AG20443 (cell line): ENCODE data around the gene FAM241B.

Experiments used
- DNase-seq: peaks from one replicate; pipeline ENCODE4 v3.0.0; 2012; ENCODE audit warnings: low spot score, mixed read lengths

The FAM241B gene, protein sequence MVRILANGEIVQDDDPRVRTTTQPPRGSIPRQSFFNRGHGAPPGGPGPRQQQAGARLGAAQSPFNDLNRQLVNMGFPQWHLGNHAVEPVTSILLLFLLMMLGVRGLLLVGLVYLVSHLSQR

DNA sequence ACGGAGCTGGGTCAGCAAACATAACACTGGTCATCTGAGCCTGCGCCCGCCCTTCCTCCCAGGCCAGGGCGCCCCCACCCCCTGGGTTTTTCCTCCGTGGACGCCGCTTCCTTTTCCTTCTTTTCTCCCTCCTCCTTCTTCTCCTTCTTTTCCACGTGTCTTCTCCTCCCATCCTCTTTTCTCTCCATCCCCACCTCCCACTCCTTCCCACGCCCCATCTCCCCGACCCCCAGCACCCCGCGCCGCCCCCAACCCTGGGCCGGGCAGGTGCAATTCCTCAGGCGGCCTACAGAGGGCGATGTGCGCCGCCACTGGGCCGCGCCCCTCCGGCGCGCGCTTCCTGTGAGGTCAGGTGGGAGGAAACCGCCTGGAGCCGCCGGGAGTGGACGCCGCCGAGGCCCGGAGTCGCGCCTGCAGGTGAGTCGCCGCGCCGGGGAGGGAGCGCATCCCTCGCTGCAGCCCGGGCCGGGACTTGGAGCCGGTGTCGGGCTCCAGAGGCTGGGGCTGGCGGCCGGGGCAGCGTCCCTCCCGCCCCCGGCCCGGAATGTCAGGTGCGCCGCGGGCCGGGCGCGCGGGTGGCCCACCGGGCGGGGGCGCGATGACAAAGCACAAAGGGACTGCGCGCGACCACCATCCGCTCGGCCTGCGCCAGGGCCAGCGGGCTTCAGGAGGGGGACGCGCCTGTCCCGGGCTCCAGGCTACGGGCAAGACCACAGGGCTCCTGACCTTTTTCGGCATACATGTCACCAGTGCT is at the start of gene FAM241B:
FAM241B (plus strand) TSS at position 351 of the 754 bp plus-strand sequence. CDS start 1,497 bp downstream, outside the sequence.
- DNase-seq: peak; percentile 86

DNA sequence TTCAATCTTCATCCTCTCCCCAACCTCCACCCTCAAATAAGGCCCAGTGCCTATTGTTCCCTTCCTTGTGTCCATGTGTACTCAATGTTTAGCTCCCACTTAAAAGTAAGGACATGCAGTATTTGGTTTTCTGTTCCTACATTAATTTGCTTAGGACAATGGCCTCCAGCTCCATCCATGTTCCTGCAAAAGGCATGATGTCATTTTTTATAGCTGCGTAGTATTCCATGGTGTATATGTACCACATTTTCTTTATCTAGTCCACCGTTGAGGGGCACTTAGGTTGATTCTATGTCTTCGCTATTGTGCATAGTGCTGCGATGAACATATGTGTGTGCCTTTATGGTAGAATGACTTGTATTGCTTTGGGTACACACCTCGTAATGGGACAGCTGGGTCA is 49.6 kb upstream of the FAM241B start:
- DNase-seq: no peak

DNA sequence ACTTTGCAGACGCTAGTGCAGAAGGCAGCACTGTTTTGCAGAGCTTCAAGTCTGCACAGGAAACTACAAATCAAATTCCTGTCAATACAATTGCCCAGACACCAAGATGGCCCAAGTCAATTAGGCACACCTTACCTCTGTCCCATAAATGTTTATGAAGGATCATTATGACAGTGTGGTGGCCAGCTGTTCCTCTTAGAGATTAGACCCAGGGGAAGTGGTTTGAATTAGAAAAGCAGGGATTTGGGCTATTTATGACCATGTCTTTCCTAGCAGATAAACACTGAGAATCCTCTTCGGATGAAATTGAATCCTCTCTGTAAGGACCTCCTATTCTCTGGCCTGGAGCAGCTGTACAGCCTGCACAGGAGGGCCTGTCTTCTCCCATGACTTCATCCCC is 46.9 kb upstream of the FAM241B start:
- no peak for DNase-seq

DNA sequence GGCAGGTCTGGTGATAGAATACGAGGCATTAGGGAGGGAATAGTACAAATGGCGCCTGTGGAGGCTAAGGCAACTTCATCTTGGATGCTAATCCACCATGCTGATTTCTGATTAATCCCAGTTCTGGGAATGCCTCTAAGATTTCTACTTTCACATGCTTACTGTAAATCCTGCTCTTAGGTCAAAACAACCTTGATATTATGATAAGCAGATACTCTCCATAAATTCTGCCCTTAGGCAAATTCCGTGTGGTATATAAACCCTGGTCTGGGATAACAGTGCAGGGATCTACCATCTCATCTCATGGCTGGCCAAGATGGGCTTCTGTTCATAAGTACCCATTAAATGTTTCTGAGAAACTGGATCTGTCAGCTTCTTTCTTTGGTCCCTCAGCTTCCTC is 45.4 kb upstream of the FAM241B start:
- DNase-seq: no peak

DNA sequence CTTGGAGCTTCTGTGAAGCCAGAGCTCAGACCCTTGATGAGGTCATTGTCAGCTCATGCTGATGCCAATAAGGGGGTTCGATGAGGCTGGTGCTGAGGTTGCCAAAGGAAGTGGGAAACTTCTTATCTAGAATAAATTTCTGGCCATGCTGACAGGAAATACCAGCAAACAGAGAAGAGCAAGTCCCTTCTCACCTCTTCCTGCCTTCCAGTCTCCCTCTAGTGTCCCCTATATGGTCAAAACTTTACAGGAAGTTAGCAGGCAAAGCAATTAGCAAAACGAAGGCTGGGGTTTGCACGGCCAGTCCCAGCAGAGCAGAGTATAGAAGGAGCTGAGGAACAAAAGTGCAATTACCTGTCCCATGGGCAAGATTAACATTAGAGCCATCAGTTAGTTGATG is 41.7 kb upstream of the FAM241B start:
- no peak for DNase-seq

DNA sequence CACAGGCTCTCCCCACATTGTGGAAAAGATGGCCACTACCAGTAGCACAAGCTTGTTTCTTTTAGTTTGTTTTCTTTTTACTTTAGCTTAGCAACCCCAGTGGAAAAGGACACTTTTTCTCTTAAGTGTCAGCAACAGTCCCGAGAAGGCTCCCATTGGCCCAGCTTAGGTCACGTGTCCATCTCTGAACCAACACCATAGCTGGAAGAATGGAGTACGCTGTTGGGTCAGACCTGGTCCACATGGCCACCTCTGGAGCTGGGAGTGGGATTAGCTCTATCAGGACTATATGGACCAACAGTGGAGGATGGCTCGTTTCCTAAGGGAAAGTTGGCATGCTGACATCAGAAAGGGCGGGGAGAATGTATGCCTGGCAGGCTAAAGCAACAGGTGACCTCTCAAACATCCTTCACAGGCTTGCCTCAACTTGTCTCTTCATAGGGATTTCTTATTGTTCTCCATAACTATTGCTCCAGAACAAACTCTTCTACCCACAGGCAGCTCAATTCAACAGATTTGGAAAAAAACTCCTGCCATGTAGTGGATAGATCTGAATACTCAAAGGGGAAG is 29.2 kb upstream of the FAM241B start:
- DNase-seq: no peak

DNA sequence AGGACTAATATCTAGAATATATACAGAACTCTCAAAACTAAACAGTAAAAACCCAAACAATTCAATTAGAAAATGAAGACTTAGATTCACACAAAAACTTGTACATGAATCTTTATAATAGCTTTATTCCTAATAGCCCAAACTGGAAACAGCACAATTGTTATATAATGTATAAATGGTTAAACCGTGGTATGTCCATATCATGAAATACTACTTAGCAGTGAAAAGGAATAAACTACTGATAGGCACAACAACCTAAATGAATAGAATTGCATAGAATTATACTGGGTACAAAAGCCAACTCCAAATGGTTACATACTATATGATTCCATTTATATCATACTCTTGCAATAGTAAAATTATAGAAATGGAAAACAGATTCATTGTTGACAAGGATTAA is 21.0 kb upstream of the FAM241B start:
- DNase-seq: no peak

DNA sequence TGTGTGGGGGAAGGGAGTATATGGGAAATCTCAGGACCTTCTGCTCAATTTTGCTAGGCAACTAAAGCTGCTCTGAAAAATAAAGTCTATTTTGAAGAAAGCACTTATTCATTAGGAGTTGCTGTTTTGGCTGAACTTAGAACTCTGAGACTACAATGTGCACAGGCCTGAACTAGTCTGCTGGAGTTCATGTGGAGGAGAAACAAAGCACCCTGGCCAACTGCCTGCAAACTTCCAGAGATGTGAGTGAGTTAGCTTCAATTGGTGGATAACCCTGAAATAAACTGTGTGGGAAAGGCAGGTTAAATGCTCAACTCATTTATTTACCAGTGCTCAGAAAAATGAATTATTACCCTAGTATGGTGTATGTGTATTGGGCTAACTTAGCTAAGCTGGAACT is 17.3 kb upstream of the FAM241B start:
- DNase-seq: no peak

DNA sequence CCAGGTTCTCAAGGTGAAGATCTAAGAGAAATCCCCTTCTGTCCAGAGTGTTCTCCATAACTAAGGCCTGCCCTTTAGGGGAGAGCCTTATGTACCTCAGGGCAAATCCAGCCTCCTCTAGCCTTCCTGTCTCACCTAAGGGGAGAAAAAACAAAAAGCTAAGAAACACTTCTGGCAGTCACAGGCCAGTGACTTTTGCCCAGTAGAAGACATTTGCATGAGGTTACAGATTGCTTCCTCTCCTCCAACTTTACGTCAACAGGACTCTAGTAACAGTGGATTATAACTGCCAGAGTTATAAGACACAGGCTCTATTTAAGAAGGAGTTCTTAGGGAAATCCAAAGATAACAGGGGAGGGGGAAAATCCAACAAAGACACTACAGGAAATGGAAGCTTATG is 15.9 kb upstream of the FAM241B start:
- DNase-seq: no peak

DNA sequence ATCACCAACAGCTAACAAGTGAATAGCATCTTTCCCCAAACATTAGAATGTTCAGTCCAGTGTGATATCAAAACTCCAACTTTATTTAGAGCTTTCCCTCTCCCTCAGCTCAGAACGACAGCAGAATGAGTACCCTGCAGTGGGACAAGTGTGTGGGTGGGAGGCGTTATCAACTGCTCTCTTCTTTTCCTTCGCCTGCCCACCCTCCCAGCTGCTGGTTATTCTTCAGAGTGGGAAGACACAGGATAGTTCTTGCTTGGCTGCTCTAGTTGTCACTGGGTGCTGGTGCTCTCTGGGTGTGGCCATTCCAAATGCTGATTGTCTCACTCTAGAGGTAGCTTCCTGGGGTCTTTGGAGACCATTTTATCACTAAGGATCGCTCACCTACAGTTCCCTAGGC is 13.7 kb upstream of the FAM241B start:
- no peak for DNase-seq

DNA sequence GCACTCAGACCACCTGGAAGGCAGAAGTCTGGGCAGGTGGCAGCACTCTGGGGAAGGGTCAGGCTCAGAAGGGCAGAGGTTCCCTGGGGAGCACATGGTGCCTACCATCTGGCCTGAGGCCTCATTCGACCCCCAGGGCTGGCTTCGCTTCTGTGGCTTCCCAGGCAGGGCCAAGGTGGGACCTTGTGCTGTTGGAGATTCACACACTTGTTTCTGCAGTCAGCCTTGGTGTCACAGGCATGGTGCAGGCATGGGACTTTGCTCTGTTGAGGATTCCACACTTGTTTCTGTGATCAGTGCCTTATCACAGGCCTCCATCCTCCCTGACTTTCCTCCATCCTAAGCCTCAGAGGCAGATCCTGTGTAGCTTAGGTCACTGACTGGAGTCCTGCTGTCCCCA is 11.3 kb upstream of the FAM241B start:
- no peak for DNase-seq

DNA sequence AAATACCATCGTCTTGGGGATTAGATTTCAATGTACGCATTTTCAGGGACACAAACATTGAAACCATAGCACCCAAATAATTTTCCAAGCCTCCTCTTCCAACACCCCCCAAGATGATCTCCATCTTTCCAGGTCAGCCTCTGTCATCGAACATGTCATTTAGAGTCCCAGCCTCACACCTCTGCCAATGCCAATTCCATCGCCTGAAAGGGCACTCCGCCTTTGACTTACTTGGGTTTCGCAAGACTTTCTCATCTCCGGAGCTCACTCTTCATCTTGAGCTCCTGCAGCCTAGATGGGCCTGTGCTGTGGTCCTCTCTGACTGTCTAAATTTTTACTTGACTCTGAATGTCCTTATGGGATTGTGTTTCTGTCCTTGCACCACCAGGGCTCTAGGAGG is 10.4 kb upstream of the FAM241B start:
- DNase-seq: no peak

DNA sequence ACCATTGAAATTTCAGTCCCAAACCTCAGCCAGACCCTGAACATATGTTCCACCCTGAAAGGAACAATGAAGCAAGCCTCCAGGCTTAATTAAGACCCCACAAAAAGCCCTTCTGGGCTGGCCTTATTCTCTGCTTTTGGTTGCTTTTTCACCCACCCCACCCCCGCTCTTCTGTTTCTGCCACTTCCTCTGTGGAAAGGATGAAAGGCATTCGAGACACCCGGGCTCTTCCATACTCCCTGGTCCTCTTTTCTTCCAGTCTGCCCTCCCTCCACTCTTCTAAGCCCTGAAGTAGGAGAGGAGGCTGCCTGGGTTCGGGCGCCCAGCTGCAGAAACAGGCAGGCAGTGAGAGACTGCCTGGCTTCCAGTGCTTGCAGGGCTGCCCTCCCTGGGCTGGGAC is 9.4 kb upstream of the FAM241B start:
- no peak for DNase-seq

DNA sequence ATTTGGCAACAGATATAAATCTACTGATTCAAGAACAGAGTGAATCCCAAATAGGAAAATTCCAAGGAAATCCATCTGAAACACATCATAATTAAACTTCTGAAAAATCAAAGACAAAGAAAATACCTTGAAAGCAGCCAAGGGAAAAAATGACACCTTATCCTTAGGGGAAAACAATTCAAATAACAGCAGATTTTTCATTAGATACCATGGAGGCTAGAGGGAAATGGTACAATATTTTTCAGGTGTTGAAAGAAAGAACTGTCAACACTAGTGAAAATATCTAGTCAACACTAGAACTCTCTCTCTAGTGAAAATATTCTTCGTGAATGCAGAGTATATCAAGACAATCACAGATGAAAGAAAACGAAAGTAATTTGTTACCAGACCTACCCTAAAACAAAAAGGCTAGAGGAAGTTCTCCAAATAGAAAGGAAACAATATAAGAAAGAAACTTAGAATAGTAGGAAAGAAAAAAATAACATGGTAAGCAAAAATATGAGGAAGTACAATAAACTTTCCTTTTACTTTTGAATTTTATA is 5.7 kb upstream of the FAM241B start:
- no peak for DNase-seq

DNA sequence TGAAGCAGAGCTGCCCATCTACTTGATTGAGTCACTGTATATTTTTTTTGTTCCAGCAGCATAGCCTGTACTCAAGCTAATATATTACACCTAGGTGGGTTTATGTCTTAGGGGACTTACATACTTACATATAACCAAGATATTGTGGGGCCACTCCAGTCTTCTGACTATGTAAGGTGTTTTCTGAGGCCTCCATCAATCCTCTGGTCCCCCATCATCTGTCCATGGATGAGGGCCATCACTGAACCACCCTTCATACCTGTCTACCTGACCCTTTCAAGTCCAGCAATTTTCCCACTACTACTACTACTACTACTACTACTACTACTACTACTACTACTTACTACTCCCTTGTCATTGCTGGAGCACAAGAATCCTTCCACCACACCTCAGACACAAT is 3.2 kb upstream of the FAM241B start:
- DNase-seq: no peak

DNA sequence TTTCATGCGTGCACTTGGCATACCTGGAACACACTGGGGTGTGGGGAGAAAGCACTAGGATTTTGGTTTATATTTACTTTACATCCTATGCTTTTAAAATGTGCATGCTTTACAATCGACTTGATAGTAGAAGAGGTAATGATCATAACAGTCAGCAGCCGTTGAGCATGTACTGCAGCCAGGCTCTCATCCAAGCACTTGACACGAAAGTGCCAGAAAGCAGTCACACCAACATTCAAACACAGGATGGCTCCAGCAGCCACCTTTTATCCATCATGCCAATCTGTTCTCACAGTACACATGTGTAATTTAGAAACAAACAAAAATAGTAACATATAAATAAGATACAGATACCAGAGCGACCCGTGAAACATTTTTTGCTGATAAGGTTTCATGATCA is 1.2 kb upstream of the FAM241B start:
- no peak for DNase-seq

DNA sequence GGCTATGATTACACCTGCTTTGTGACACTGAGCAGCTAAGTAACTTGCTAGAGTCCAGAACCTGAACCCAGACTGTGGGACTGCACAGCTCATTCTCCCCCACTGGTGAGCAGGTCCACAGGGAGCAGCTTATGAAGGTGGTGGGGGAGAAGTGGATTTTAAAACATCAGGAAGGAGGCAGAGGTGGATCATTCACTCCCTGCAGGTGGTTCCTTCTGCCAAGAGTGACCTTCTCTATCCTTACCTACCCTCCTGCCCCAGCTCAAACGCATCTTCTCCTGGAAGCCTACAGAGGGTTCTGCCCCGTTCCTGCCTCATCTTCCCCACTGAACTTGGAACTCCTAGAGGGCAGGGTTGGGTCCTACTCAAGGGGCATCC is 539 bp upstream of the FAM241B start:
- DNase-seq: no peak

DNA sequence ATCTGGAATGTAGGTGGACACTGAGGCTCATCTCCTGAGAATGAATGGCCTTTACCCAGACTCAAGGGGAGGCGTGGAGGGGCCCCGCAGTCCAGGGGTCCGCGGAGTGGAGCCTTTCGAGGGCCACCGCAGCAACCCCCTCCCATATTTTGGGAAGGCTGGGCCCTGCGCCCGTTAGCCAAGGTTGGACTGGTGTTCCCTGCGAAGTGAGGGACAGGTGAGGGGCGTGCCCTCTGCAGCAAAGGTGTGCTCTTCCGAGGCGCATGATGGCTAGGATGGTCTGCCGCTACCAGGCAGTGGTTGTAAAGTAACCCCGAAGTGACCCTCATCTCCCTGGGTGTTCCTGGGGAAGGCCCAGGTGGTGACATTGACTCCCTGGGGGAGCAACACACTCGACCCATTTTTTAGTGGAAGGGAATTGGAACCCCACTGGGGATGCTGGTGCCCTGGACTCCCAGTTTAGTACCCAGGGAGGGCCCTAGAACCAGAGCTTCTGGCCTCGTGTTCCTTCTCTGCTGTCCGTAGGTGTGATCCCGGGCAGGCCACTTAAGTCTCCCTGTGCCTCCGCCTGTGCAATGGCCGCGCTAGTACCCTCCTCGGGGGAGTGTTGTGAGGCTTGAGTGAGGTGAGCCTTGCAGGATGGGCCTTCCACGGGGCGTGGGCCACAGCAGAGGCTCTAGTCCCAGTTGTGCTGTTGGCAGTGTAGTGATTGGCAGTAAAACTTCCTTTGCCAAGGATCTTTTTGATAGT is 779 bp downstream of the FAM241B start:
- no peak for DNase-seq

DNA sequence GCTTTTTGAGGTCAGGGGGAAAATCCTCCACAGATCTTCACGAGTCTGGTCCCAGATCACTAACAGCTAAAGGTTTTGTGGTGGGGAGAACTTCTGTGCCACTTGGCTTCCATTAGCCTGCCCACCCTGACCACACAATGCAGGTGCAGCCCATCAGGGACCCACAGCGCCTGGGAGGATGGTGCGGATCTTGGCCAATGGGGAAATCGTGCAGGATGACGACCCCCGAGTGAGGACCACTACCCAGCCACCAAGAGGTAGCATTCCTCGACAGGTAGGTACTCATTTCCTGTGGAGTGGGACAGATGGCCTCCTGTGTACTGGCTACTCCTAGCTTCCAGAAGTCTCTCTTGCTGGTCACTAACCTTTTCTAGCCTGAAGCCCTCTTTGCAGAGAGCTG is 1.5 kb downstream of the FAM241B start:
- no peak for DNase-seq

DNA sequence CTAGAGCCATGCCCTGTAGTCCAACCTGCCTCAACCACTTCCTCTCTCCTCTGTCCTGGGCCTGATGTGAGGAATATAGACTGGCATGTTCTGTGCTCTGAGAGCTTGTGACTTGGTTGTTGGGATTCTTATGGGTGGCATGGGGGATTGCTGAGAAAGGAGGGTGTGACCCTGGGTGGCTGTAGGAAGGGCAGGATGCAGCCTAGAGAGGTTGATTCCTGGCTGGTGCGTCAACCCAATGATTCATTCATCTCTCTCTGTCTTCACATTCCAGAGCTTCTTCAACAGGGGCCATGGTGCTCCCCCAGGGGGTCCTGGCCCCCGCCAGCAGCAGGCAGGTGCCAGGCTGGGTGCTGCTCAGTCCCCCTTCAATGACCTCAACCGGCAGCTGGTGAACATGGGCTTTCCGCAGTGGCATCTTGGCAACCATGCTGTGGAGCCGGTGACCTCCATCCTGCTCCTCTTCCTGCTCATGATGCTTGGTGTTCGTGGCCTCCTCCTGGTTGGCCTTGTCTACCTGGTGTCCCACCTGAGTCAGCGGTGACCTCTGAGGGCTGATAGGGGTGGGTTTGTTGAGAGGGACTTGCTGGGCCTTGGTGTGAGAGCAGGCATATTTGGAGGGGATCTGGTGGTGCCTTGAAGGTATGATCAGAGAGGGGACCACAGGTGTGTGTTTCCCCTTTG is 2.6 kb downstream of the FAM241B start:
- no peak for DNase-seq

DNA sequence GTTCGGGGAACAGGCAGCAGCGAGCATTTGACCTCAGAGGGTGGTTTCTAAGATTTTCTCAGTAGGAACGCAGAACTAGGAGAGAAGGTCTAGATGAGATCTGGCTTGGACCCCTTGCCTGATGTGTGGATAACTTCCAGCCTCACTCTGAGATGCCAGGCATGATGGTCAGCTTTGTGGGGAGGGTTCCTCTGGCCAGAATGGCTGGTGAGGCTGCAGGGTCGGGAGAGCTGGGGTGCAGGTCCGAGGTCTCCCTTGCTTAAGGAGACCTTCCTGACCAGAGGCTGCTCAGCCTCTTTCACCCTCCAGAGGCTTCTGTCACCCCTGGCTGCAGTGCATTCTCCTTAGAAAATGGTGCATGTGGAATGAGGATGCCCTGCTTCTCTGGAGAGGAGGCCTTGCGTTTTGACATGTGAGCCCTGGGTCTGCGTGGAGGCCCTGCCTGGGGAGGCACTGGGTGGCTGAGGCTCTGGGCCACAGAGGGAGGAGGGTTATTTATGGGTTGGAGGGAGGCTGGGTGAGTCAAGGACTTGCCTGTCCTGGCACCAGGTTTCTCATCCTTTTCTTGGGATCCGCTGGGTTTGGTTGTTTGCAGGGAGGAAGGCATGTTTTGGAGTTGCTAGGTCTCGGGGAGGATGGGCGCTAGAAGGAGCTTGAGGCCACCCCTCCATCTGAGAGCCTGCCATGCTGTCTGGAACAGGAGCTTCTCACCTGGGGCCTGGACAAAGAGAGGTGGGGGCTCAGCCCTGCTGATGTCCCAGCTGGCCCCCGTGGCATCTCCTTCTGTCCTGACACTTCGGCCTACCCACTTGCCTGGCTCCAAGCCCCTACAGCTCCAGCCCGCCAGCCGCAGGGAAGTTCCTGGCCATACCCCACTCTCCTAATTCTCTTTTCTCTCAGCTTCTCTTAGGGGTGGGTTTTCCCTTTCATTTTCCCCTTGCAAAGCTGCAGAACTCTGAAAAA is 3.9 kb downstream of the FAM241B start:
- DNase-seq: no peak
